Posterior cingulate gyrus (tissue), 11 donors: ENCODE measurements around the gene C3orf20.
A peak's percentile ranks its signal among the peaks of the same experiment; 100 is the strongest.
"Not testable (repeated sequence)": the region's sequence is repeated elsewhere in the genome, so short reads cannot be mapped to it uniquely, and the experiment has no call there.

Experiments
- DNase-seq, 10 donors: peaks; one replicate each; pipeline versions ENCODE4 v3.0.0 to v3.0.0-alpha.2; 2020 to 2021; ENCODE audit warnings: mixed read lengths in 3 of 10
- intact Hi-C: fragments of 100-400 bp; cut with DNase I; formaldehyde crosslinking; loops from one replicate; pipeline ENCODE4 v1.15.1; 2023

C3orf20 gene

DNA sequence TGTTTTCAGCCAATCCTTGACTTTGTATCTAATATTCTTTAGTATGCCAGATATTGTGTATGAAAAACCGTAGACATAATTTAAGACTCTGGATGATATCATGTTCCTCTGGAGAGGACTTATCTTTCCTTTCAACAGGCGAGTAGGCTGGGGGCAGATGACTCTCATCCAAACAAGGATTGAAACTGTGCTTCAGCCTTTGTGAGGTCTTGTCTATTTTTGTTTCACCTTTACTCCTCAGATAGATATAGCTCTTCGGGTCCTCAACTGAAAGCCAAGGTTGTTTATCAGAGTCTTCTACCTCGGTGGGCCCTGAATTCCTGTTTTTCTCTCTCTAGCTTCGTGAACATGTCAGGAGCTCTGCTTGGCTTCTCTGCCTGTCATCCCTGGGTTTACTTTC lies 66.0 kb downstream of the C3orf20 start:
- DNase-seq, result no peak
- intact Hi-C loops, result no loop called here

DNA sequence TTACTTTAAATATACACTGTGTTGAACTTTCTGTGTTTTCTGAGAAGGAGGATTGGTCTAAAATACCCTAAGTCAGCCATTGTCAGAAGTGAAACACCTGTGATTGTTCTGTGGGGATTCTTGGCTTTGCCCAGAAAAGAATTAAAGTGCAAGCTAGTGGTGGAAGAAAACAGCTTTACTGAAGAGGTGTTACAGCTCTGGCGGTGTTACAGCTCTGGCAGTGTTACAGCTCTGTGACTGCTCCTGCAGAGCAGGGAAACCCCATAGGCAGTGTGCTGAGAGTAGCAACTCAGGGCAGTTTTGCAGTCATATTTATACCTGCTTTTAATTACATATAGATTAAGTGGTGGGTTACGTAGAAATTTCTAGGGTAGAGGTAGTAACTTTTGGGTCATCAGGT lies 66.6 kb downstream of the C3orf20 start:
- intact Hi-C loops, result no loop called here
- no peak for DNase-seq

DNA sequence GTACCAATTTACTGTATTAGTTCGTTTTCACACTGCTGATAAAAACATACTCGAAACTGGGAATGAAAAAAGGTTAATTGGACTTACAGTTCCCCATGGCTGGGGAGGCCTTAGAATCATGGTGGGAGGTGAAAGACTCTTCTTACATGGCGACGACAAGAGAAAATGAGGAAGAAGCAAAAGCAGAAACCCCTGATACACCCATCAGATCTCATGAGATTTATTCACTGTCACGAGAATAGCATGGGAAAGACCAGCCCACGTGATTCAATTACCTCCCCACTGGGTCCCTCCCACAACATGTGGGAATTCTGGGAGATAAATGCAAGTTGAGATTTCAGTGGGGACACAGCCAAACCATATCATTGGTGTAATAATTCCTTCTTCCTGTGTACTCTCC lies 69.6 kb downstream of the C3orf20 start:
- DNase-seq, result no peak
- intact Hi-C loops, result no loop called here

- intact Hi-C loops, result no loop called here
- DNase-seq, result no peak
Measured at GRCh38 chr3:14750650-14751049, 75.7 kb downstream of the C3orf20 start.

DNA sequence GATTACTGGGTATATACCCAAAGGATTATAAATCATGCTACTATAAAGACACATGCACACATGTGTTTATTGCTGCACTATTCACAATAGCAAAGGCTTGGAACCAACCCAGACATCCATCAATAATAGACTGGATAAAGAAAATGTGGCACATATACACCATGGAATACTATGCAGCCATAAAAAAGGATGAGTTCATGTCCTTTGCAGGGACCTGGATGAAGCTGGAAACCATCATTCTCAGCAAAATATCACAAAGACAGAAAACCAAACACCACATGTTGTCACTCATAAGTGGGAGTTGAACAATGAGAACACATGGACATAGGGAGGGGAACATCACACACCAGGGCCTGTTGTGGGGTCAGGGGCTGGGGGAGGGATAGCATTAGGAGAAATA lies 78.0 kb downstream of the C3orf20 start:
- intact Hi-C loops, DNase-seq: not testable (repeated sequence)

DNA sequence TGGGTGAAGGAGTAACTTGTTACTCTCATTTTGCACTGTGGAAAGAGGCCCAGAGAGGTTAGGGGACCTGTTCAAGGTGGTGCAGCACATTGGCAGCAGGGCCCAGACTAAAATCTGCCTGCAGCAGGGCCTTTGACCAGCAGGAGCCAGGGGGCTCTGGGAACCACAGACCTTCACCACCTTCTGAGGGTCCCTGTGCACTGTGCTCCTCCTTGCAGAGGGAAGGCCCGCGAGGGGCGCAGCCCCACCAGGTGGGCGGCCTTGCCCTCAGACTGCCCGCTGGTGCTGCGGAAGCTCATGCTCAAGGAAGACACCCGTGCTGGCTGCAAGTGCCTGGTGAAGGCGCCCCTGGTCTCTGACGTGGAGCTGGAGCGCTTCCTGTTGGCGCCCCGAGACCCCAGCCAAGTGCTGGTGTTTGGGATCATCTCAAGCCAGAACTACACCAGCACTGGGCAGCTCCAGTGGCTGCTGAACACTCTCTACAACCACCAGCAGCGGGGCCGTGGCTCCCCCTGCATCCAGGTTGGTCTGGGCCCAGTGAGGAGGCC lies 82.3 kb downstream of the C3orf20 start:
- intact Hi-C loops, result no loop called here
- no peak for DNase-seq

DNA sequence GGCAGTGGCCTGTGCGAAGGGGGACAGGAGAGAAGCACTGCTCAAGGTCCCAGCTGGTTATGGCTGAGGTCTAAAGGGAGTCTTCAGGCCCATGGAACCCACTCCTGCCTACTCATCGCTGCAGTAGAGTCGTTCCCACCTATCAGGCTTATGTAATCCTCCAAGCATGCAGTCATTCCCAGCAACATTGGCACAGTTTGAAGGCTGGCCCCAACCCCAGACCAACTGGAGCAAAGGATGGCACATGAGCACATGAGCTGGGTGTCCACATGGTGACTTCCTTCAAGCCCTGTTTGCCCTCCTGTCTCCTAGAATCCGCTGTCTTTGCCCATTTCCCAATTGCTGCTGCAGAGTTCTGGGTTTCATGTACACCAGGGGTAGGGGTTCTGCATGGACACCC lies 83.4 kb downstream of the C3orf20 start:
- intact Hi-C loops, result no loop called here
- DNase-seq, result no peak

DNA sequence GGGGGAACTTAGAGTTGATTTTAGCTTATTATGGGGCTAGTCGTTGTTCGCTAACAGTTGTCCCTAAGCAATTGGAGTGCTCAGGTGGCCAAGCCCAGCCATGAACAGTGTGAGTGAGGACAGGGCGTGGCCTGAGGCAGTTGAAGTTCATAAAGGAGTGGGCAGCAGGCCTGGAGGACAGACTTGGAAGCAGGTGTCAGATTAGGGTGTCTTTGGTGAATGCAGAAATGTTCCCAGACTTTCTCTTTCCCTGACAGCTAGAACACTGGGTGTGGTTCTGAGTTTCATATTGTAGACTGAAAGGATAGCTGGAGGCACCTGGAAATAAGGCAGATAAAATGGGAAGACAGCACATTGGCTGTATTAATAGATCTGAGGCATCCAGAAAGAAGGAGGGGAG lies 84.0 kb downstream of the C3orf20 start:
- intact Hi-C loops, result no loop called here
- DNase-seq, result no peak

DNA sequence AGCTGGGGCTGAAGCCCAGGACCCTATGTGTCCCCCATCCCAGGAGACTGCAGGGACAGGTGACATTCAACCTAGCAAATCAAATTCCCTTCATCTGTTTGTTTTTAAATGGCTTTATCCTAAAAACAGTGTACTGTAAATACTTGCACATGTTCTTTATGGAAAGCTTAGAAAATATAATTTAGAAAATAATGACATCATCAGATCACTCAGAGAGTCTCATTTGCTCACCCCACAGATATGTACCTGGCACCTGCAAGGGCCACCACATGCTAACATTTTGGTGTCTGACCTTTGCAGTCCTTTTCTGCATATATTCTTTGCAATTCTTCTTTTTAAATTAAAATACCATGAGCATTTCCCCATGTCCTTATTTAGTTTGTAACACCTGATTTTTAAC lies 85.2 kb downstream of the C3orf20 start:
- DNase-seq, result no peak
- intact Hi-C loops, result no loop called here

DNA sequence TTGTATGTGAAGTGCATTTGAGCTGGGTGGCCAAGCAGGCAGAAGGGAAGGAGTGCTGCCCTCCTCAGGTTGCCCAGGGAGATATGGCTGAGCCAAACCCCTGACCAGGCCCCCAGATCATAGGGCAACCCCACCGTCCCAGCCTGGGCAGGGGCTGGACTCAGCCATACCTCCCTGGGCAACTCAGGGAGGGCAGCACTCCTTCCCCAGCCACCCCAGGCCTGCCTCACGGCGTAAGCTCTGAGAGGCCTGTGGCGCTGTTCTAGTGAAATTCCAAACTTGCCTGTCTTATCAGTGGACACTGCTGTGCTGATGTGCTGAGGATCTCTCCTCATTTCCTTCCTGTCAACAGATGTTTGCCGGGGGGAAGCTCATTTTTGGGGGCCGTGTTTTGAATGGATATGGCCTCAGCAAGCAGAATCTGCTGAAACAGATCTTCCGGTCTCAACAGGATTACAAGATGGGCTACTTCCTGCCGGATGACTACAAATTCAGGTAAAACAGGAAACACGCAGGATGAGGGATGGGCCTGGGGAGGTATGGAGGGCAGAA lies 86.3 kb downstream of the C3orf20 start:
- intact Hi-C loops, result no loop called here
- no peak for DNase-seq

DNA sequence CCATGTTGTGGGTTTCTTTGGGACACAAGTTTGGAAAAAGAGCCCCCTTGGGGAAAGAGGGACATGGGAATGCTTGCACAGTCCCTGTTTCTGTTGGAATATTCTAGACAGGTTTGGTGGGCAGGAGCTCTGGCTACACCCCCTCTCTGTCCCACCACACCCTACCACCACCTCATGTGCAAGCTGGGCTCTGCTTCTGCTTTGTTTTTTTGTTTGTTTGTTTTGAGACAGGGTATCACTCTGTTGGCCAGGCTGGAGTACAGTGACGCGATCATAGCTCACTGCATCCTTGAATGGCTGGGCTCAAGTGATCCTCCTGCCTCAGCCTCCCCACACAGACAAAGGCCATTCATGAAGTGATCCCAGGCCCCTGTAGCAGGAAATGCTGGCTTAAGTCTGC lies 86.9 kb downstream of the C3orf20 start:
- no peak for DNase-seq
- intact Hi-C loops, result no loop called here

GRCh38 chr3:14762701-14763100 lies 87.8 kb downstream of the C3orf20 start:
- DNase-seq, result no peak
- intact Hi-C loops, result no loop called here

- intact Hi-C loops, result no loop called here
- peak in 1 of 10 donors; percentile 59 for DNase-seq
Measured at GRCh38 chr3:14764331-14765059, 89.6 kb downstream of the C3orf20 start.

- intact Hi-C loops, result no loop called here
- DNase-seq, result no peak
Measured at GRCh38 chr3:14765060-14765400, 90.1 kb downstream of the C3orf20 start.

DNA sequence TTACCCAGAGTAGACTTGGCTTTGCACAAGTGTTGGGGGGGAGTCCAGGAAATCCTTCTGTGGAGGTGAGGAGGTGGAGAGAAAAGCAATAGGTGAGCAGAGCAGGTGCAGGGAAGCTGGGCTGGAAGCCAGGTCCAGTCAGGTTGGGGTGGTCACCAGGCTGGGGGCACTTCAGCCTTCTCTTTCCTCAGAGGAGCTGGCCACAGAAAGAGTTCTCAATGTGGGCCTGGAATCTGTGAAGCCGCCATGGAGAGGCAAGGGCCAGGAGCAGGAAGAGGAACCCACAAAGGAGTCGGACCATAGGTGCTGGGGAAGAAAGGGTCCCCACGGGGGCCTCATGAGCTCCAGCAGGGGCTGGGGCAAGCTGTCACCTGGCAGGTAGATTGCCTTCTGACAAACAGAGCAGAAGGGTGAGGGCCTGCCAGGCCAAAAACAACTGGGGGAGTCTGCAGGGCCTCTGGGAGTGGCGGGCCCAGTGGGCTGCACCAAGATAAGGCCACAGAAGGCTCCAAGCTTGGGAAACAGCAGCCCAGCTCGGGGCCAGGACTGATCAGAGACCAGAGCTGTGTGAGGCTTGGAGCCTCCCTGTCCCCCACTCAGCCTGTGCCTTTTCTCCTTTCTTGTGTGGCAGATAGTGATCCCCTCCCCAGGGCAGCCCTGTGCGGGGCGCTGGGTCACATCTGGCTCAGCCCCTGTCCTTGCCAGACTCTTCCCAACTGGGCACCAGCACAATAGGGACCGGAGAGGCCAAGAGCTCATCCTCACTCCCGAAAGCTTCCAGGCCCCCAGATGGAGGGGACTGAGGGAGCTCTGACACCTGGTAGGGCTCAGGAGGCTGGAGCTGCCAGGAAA lies 90.9 kb downstream of the C3orf20 start:
- DNase-seq, result peak in 1 of 10 donors; percentile 70
- intact Hi-C loops, result no loop called here

DNA sequence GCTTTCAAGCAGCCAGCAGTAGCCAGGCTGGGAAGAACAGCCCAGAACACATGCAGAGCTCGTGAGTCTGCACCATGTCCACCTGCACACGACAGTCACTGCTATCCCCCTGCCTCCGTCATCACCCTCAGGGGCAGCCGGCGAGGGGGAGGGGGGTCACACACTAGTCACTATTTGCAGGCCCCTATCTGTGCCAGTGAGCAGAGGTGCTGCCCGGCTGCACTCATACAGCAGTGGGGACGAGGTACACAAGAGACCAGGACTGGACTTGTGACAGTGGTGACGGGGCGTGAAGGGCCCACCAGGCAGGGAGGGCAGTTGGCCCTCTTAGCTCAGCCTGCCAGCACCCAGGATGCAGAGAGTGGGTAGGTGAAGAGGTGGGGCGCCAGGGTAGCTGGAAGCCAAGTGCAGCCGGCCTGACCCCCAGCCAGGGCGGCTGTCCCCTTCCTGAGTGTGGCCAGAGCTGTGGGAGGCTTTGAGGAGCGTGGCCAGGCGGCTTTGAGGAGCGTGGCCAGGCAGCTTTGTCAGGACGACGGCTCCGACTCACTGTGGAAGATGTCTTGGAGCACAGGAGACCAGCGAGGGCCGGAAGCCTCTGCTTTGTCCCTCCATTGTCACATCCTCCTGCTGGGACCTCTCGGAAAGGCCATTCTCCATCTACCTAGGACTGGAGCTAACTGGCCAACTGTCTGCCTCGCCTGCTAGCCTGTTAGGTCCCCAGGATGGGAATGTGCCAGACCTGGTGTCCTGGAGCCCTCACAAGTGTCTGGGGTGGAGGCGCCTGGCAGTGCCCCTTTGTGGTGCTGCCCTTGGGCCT lies 91.7 kb downstream of the C3orf20 start:
- intact Hi-C loops, result no loop called here
- DNase-seq, result peak in 1 of 10 donors; percentile 67

DNA sequence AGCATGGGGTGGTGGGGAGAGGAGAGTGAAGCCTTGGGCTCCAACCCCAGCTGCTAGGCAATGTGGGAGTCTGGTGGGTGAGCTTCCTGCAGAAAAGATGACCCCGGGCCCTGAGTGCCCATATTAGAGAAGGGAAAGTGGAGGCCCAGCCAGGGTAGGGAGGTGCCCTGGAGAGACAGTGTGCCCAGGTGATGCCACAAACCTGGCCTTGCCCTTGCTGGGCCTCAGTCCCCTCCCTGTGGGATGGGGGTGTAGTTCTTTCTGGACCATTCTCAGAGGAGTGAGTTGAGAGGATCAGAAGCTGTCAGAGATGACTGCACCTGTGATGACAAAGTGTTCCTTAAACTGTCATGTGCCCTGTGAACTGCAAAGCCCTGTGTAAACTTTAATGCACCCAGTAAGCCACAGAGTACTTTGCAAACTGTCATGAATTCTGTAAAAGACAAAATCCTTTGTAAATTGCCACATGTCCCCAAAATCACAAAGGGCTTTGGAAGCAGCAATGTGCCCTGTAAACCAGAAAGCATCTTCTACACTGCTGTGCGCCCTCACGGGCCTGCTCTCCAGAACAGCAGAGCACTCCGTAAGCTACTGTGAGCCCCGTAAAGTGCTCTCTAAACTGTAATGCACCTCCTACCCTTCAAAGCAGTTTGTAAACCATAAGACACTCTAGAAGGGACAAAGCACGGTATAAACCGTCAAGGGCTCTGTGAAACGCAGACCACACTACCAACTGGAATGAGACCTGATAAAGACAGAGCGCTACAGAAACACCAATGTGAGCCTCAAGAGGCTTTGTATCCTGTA lies 92.5 kb downstream of the C3orf20 start:
- peak in 1 of 10 donors; percentile 76 for DNase-seq
- intact Hi-C loops, result no loop called here

DNA sequence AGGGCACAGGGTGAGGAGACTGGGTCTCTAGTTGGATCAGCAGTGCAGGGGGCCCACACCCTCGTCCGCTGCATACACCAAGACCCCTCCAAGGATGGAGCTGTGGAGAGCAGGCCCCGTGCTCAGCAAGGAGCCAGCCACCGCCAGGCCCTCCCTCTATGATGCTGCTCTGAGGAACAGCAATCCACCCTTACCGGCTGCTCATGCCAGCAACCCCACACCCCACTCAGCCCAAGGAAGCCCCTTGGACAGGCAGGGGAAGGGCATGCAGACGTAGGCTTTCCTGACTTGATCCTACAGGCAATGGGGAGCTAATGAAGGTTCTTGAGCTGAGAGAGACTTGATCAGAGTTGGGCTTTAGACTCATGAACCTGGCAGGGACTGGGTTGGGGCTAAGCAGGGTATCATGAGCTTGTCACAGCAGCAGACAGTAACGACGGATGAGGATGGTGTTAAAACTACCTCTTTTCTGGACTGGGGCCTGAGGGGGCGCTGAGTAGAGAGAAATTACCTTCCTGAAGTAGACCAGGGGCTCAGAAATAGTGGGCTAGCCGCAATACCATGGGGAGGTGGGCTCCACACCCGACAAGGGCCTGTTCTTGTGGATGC lies 93.3 kb downstream of the C3orf20 start:
- intact Hi-C loops, result no loop called here
- DNase-seq, result no peak

DNA sequence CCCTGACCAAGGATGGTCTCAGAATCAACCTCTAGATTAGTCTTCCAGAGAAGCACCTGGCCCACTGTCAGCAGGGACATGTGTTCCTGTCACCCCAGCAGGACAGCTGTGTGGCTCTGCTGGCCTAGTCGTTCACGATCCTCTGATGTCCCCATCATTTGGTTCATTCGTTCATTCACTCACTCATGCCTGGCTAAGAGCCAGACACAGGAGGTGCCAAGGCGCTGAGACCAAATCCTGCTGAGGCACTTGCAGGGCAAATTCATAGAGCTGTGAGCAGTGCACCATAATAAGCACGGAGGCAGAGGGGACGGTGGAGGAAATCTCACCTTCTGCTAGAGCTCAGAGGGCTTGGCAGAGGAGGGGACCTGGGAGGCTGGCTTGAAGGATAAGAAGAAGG lies 93.9 kb downstream of the C3orf20 start:
- intact Hi-C loops, result no loop called here
- no peak for DNase-seq
